ENCODE results near the gene SH2D3A.

The SH2D3A gene

DNA sequence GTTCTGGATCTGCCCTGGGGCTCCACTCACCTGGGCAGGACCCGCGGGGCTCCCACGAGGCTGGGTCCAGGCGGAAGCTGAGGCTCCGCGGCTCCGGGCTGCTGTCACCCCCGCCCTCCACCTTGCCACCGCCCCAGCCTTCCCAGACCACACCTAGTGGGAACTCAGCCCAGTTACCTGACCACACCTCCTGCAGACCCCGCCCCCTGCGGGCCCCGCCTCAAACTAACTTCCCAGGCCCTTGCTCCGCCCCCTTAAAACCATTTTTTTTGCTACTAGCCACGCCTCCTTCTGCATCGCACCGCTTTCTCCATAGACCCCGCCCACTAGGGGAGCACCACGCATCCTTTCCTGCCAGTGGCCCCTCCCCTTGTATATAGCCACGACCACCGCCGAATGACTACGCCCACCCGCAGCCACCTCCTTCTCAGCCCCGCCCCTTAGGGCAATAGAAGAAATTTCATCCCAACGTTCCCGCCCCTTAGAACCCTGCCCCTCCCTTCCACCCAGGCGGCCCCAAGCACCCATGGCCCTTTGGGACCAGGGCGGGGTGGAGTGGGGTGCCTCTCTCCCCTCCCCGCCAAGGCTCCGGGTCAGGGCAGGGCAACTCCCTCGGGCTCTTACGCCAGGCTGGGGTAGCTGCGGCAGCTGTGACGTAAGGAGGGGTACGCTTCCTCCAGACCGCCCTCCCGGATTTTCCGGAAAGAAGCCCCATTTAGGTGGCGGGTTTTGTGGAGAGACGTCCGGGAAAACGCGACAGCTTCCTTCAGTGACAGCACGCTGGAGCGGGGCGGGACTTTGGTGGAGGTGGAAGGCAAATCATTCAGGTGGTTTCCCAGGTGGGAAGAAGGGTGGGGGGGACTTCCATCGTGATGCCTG is at the start of gene SH2D3A:
Gene SH2D3A (minus strand): TSS at position 79 of the 879 bp plus-strand sequence. CDS start 3,687 bp downstream, outside the sequence.
- Mint-ChIP-seq H3K4me1 (peaks cover 16% of the 10 kb centered on the region), H3K9me3 (peaks cover 4% of the 10 kb centered on the region), H3K36me3 (ENCODE audit: low read depth) (no peaks in the 10 kb centered on the region), H3K27me3 (ENCODE audit: low read depth, poor library complexity) (peaks cover 54% of the 10 kb centered on the region), H3K4me3 (peak within 1 kb of the TSS; percentile 72), H3K27ac (no peak within 1 kb of the TSS)
- DNase-seq = peak; percentile 76
- TF ChIP-seq, protein P1, sequence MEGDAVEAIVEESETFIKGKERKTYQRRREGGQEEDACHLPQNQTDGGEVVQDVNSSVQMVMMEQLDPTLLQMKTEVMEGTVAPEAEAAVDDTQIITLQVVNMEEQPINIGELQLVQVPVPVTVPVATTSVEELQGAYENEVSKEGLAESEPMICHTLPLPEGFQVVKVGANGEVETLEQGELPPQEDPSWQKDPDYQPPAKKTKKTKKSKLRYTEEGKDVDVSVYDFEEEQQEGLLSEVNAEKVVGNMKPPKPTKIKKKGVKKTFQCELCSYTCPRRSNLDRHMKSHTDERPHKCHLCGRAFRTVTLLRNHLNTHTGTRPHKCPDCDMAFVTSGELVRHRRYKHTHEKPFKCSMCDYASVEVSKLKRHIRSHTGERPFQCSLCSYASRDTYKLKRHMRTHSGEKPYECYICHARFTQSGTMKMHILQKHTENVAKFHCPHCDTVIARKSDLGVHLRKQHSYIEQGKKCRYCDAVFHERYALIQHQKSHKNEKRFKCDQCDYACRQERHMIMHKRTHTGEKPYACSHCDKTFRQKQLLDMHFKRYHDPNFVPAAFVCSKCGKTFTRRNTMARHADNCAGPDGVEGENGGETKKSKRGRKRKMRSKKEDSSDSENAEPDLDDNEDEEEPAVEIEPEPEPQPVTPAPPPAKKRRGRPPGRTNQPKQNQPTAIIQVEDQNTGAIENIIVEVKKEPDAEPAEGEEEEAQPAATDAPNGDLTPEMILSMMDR (IDR thresholded peaks at IDR 0.05) = no peak

GRCh38 chr19:6813659-6814058 is 46.4 kb upstream of the SH2D3A start:
- H3K36me3 Mint-ChIP-seq (ENCODE audit: low read depth) = no peaks in the 10 kb centered on the region
- H3K4me1 Mint-ChIP-seq = no peaks in the 10 kb centered on the region
- peaks cover 9% of the 10 kb centered on the region for H3K27me3 Mint-ChIP-seq (ENCODE audit: low read depth, poor library complexity)
- H3K9me3 Mint-ChIP-seq = peaks cover 55% of the 10 kb centered on the region
- TF ChIP-seq, protein P1 (IDR thresholded peaks at IDR 0.05) = no peak
- H3K4me3 Mint-ChIP-seq = no peak overlapping the region
- no peak overlapping the region for H3K27ac Mint-ChIP-seq
- DNase-seq = no peak

- DNase-seq = no peak
- Mint-ChIP-seq H3K4me3 (no peak overlapping the region), H3K9me3 (peaks cover 49% of the 10 kb centered on the region), H3K4me1 (no peaks in the 10 kb centered on the region), H3K27me3 (ENCODE audit: low read depth, poor library complexity) (peaks cover 9% of the 10 kb centered on the region), H3K27ac (no peak overlapping the region), H3K36me3 (ENCODE audit: low read depth) (no peaks in the 10 kb centered on the region)
- TF ChIP-seq, protein P1 (IDR thresholded peaks at IDR 0.05) = no peak
Measured at GRCh38 chr19:6812612-6813011, 45.4 kb upstream of the SH2D3A start.

GRCh38 chr19:6811906-6812305 is 44.7 kb upstream of the SH2D3A start:
- peaks cover 9% of the 10 kb centered on the region for H3K27me3 Mint-ChIP-seq (ENCODE audit: low read depth, poor library complexity)
- H3K4me1 Mint-ChIP-seq = no peaks in the 10 kb centered on the region
- no peak overlapping the region for H3K4me3 Mint-ChIP-seq
- TF ChIP-seq, protein P1 (IDR thresholded peaks at IDR 0.05) = no peak
- H3K27ac Mint-ChIP-seq = no peak overlapping the region
- DNase-seq = no peak
- no peaks in the 10 kb centered on the region for H3K36me3 Mint-ChIP-seq (ENCODE audit: low read depth)
- H3K9me3 Mint-ChIP-seq = peaks cover 49% of the 10 kb centered on the region

- H3K4me1 Mint-ChIP-seq = no peaks in the 10 kb centered on the region
- H3K36me3 Mint-ChIP-seq (ENCODE audit: low read depth) = no peaks in the 10 kb centered on the region
- H3K9me3 Mint-ChIP-seq = peaks cover 51% of the 10 kb centered on the region
- no peak overlapping the region for H3K4me3 Mint-ChIP-seq
- DNase-seq = no peak
- H3K27ac Mint-ChIP-seq = no peak overlapping the region
- TF ChIP-seq, protein P1 (IDR thresholded peaks at IDR 0.05) = no peak
- peaks cover 11% of the 10 kb centered on the region for H3K27me3 Mint-ChIP-seq (ENCODE audit: low read depth, poor library complexity)
Measured at GRCh38 chr19:6811378-6811777, 44.1 kb upstream of the SH2D3A start.

- H3K4me3 Mint-ChIP-seq = no peak overlapping the region
- H3K36me3 Mint-ChIP-seq (ENCODE audit: low read depth) = no peaks in the 10 kb centered on the region
- H3K27me3 Mint-ChIP-seq (ENCODE audit: low read depth, poor library complexity) = peaks cover 12% of the 10 kb centered on the region
- no peak for DNase-seq
- no peak overlapping the region for H3K27ac Mint-ChIP-seq
- H3K4me1 Mint-ChIP-seq = no peaks in the 10 kb centered on the region
- H3K9me3 Mint-ChIP-seq = peaks cover 52% of the 10 kb centered on the region
- TF ChIP-seq, protein P1 (IDR thresholded peaks at IDR 0.05) = no peak
Measured at GRCh38 chr19:6809262-6809661, 42.0 kb upstream of the SH2D3A start.

Data from nephron progenitor cell (in vitro differentiated cells).